ENCODE data around the gene BBS4. TPM values are rescaled to one million over a fixed set of nuclear protein-coding genes. Genes with fewer than 3 reads are reported as not detected.

The BBS4 gene
- total RNA-seq, 1 experiment from 2014 or later, result 17.9 TPM

- TF ChIP-seq POLR2AphosphoS5 (IDR thresholded peaks at IDR 0.05; ENCODE audit: low read depth, low read length) (no peak), REST (IDR thresholded peaks at IDR 0.05; ENCODE audit: insufficient read depth in 1 of 2, low read depth in 2 of 2, low read length in 1 of 2) (no peak), TCF7L2 (IDR thresholded peaks at IDR 0.05; ENCODE audit: low read depth, low read length) (no peak), SIN3A (IDR thresholded peaks at IDR 0.05; ENCODE audit: borderline replicate concordance, insufficient read depth, low read depth, low read length) (no peak)
- TF ChIP-seq, protein P1, sequence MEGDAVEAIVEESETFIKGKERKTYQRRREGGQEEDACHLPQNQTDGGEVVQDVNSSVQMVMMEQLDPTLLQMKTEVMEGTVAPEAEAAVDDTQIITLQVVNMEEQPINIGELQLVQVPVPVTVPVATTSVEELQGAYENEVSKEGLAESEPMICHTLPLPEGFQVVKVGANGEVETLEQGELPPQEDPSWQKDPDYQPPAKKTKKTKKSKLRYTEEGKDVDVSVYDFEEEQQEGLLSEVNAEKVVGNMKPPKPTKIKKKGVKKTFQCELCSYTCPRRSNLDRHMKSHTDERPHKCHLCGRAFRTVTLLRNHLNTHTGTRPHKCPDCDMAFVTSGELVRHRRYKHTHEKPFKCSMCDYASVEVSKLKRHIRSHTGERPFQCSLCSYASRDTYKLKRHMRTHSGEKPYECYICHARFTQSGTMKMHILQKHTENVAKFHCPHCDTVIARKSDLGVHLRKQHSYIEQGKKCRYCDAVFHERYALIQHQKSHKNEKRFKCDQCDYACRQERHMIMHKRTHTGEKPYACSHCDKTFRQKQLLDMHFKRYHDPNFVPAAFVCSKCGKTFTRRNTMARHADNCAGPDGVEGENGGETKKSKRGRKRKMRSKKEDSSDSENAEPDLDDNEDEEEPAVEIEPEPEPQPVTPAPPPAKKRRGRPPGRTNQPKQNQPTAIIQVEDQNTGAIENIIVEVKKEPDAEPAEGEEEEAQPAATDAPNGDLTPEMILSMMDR (IDR thresholded peaks at IDR 0.05), result no peak
- Histone ChIP-seq H3K27ac (ENCODE audit: low read length) (no peak overlapping the region), H3K4me1 (ENCODE audit: control insufficient read depth, insufficient read depth, low read length) (peaks cover 5% of the 10 kb centered on the region), H3K4me3 (ENCODE audit: low read depth in 2 of 2, low read length in 2 of 2) (no peak overlapping the region), H3K9me3 (ENCODE audit: control insufficient read depth, insufficient read depth, low read depth, low read length) (no peaks in the 10 kb centered on the region), H3K27me3 (ENCODE audit: control insufficient read depth, insufficient read depth, low read length) (no peaks in the 10 kb centered on the region), H3K36me3 (ENCODE audit: control insufficient read depth, insufficient read depth, low read length) (no peaks in the 10 kb centered on the region)
- ChIA-PET CTCF (no interaction called here), POLR2A (no interaction called here)
- in situ Hi-C loops (cut with HindIII; ENCODE audit: low pct_unique_long_range_greater_than_20kb, low sequenced_read_pairs), result no loop called here
- BruUV-seq (replicated peaks), result no TSS peak
- intact Hi-C loops (cut with micrococcal nuclease; ENCODE audit: unreplicated experiment), result no loop called here
- DNase-seq (ENCODE audit: low read depth, low spot score) (no peak), ATAC-seq (no peak)
Observed at GRCh38 chr15:72781631-72782030, 95.6 kb downstream of the BBS4 start.

GRCh38 chr15:72782274-72783003 lies 96.4 kb downstream of the BBS4 start:
- intact Hi-C loops (cut with micrococcal nuclease; ENCODE audit: unreplicated experiment) (no loop called here), in situ Hi-C loops (cut with HindIII; ENCODE audit: low pct_unique_long_range_greater_than_20kb, low sequenced_read_pairs) (no loop called here)
- TF ChIP-seq SIN3A (IDR thresholded peaks at IDR 0.05; ENCODE audit: borderline replicate concordance, insufficient read depth, low read depth, low read length) (no peak), TCF7L2 (IDR thresholded peaks at IDR 0.05; ENCODE audit: low read depth, low read length) (no peak), REST (IDR thresholded peaks at IDR 0.05; ENCODE audit: insufficient read depth in 1 of 2, low read depth in 2 of 2, low read length in 1 of 2) (no peak), POLR2AphosphoS5 (IDR thresholded peaks at IDR 0.05; ENCODE audit: low read depth, low read length) (no peak)
- TF ChIP-seq, protein P1 (IDR thresholded peaks at IDR 0.05), result no peak
- Histone ChIP-seq H3K9me3 (ENCODE audit: control insufficient read depth, insufficient read depth, low read depth, low read length) (no peaks in the 10 kb centered on the region), H3K4me1 (ENCODE audit: control insufficient read depth, insufficient read depth, low read length) (peaks cover 5% of the 10 kb centered on the region), H3K27ac (ENCODE audit: low read length) (peak overlapping the region; percentile 95), H3K27me3 (ENCODE audit: control insufficient read depth, insufficient read depth, low read length) (no peaks in the 10 kb centered on the region), H3K4me3 (ENCODE audit: low read depth in 2 of 2, low read length in 2 of 2) (peak overlapping the region; percentile 91 to 99), H3K36me3 (ENCODE audit: control insufficient read depth, insufficient read depth, low read length) (no peaks in the 10 kb centered on the region)
- POLR2A ChIA-PET, result interaction anchor here (0.6 to 0.7 kb wide), 2 partner anchors 27 to 191 kb away, joined by 3 read pairs; no protein-coding TSS in a partner anchor
- ATAC-seq, result no peak
- CTCF ChIA-PET, result no interaction called here
- BruUV-seq (replicated peaks), result TSS peak; percentile 77
- DNase-seq (ENCODE audit: low read depth, low spot score), result no peak

Data from Panc1 (cell line).